GM19023 (cell line): ENCODE data around the gene PPP1R7.
"Not testable (repeated sequence)": the region's sequence is repeated elsewhere in the genome, so short reads cannot be mapped to it uniquely, and the experiment has no call there.

ENCODE experiments used
- ATAC-seq: cut with Tn5 transposase; IDR thresholded peaks from one replicate; pipeline ENCODE4 v1.9.1; 2021; ENCODE audit warnings: mild to moderate bottlenecking, moderate library complexity; ENCODE audit not compliant: unreplicated experiment

PPP1R7 gene

DNA sequence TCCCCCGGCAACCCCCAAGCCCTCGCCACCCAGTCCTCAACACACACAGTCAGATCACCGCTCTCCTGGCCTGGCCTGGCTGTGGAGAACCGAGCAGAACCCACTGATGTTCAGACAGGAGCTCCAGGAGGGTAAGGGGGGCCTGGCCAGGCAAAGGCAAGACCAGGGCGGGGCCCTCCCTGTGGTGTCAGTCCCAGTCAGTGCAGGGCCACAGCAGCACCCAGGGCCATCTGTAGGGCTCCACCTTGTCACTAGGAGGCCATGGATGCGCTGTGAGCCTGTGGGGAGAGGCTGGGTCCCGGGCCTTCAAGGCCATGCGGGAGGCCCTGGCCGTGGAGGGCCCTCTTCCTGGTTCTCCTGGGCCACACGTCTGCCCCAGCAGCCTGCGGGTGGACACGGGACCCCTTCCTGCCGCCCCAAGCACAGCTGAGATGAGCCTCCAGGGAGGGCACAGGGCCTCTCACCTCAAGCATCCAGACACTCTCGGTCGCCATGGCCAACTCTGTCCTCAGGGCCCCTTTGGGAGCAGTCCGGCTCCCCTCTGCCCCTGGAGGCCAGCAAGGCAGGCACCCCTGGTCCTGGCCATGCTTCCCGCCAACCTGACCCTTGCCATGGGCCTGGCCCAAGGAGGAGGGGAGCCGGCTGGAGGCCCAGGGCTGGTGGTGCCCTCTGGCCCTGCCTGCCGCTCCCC is 40.2 kb downstream of the PPP1R7 start:
- ATAC-seq = no peak

DNA sequence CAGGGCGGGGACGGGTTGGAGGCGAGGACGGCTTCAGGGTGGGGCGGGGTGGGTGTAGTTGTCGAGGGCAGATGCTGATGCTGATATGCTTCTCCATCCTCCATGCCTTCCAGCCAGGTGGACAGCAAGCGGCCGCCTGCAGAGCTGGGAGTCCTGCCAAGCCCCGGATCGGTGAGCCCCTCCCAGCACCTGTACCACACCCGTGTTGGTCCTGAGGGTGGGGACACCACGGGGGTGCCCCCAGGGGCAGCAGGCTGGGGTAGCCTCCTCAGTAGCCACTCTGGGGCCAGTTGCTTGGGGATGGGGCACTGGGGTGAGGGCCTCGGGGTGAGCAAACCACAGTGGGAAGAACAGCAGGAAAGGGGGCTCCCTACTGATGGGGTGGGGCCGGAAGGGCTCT is 40.8 kb downstream of the PPP1R7 start:
- no peak for ATAC-seq

DNA sequence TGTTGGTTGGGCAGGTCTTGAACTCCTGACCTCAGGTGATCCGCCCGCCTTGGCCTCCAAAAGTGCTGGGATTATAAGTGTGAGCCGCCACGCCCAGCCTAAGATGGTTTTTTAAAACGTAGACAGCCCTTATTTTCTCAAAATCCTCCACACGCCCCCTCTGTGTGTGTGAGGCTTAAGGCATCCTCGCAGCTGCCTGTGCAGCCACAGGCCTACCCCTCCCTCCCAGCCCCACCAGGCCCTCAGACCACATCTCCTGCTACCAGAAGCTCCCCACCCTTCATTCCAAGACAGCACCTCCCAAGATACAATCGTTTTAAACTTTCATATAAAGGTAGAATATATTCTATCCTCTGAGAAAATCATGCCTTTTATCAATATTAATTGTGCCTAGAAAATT is 43.0 kb downstream of the PPP1R7 start:
- ATAC-seq = no peak

DNA sequence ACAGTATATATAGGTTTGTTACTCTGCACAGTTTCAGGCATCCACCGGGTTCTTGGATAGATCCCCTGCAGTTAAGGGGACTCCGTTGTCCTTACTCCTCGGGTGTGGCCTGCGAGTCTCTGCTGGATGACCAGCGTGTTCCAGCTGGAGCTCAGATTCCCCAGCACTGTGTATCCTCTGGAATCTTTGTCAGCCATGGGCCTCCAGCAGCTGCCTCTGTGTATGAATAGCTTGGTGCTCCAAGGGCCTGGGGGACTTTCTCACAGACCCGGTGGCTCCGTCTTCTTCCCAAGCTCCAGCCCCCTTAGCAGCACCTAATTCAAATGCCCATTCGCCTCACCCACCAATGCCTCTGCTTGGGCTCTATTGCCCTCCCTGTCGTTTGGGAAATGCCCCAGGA is 44.5 kb downstream of the PPP1R7 start:
- no peak for ATAC-seq

DNA sequence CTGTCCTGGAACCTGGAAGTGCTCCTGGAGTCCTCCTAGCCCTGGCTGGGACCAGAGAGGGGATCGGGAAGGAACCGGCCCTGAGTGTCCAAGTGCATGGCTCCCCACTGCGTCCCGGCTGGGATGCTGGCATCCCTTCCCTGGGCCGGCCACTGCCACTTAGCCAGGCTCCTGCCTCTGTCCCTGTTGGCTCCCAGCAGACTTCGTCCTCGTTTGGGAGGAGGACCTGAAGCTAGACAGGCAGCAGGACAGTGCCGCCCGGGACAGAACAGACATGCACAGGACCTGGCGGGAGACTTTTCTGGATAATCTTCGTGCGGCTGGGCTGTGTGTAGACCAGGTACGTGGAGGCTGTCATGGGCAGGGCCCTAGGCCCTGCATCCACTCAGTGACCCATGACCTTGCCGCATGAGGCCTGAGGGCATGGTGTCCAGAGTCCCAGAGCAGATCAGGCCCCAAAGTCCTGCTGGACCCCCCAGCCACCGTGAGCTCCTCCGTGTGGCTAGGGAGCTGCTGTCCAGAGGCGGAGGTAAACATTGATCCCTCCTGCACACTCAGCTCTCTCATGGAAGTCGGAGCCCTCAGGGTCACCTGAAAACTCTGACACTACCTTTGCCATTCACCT is 45.4 kb downstream of the PPP1R7 start:
- no peak for ATAC-seq

DNA sequence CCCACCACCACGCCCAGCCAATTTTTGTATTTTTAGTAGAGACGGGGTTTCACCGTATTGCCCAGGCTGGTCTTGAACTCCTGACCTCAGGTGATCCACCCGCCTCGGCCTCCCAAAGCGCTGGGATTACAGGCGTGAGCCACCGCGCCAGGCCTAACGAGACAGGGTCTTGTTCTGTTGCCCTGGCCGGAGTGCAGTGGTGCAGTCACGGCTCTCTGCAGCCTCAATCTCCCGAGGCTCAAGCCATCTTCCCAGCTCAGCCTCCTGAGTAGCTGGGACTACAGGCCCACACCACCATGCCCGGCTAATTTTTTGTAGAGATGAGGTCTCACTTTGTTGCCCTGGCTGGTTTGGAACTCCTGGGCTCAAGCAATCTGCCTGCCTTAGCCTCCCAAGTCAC is 47.0 kb downstream of the PPP1R7 start:
- not testable (repeated sequence) for ATAC-seq

DNA sequence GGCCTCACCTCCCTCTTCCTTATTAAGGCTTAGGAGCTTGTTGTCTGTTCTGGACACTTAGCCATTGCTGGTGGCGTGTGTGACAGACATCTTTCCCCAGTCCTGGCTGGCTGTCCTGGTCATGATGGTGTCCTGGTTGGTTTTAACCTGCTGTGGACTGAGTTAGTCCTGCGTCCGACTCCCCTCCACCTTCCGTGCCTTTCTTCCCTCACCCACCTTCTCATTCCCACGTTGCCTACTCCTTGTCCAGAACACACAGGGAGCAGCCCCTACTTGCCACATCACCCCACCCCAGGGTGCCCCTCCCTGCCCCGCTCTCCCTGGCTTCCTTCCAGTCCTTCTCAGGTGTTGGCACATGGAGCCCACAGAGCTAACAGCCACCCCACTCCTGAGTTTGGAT is 47.7 kb downstream of the PPP1R7 start:
- no peak for ATAC-seq

DNA sequence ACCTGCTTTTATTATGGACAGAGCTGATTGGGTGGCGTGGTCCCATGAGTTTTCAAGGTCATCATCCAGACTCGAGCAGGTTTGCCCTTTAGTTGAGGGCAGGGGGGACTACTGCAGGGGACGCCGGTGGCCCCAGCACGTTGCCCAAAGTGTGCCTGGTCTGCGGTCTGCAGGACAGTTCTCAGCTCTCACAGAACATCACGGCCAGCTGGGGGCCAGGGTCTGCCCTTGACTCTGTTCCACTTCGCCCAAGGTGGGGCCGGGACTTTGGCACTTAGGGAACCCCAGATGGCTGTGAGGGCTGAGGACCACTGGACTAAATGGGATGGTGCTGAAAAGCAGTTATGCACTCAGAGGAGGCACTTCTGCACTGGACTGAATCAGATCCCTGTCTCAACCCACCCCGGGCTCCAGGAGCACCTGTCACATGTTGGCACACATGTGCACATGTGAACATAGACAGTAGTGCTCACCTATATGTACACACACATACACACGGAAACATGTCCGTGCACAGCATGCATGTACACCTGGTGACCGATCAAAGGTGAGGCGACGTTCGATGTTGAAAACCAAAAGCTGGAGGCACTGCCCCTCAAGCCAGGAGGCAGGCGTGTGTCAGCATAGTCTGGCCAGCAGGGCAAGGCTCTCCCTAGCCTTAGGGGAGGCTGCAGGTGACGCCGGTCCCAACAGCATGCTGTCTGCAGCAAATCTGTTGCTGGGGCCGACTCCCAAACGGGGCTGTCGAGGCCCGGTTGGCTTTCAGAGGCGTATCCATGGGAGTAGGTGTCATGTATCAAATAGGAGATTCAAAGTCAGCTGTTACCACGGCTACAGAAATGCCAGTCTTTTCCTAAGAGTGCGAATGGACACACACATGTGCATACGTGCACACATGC is 48.4 kb downstream of the PPP1R7 start:
- ATAC-seq = no peak

DNA sequence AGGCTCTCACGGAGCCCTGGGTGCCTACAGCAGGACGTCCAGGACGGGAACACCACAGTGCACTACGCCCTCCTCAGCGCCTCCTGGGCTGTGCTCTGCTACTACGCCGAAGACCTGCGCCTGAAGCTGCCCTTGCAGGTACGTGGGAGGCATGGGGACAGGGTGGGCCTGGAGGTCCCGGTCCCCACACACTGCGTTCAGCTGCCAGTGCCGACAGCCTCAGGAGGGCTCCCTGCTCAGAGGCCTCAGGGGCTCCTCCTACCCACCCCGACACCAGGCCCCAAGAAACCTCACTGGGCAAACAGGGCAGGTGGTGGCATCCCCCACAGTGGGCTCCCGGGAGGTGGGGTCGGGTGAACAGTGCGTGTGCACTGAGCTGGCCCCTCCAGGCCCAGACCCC is 49.0 kb downstream of the PPP1R7 start:
- ATAC-seq = no peak

DNA sequence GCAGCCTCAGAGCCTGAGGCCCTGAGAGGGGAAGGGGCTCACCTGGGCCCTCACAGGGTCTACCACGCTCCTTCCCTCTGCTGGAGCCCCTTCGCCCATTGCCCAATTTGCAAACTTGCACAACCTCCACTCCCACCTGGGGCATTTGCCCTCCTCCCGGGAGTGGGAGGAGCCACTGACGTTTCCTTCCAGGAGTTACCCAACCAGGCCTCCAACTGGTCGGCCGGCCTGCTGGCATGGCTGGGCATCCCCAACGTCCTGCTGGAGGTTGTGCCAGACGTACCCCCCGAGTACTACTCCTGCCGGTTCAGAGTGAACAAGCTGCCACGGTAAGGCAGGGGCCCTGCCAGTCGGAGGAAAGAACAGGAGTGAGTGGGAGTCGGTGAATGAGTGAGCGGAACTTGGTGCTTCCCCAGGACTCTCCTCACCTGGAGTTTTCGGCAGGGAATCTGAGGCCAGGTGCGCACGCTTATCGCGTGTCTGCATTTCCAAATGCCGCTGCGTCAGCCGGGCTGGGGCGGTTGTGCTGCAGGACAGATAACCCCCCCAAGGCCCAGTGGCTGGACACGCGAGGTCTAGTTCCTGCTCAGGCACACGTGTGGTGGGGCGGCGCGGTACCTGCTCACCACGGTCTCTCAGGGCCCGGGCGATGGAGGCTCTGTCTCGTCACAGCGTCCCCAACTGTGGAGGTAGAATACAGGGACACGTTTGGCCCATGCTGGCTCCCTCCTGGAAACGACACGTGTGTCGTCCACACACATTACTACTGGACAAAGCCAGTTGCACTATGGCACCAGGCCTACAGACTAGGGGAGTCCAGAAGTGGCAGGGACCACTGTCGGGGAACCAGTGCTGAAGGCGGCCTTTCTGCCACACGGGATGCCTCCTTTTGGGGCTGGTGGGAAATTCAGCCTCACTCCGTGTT is 49.9 kb downstream of the PPP1R7 start:
- ATAC-seq = no peak

DNA sequence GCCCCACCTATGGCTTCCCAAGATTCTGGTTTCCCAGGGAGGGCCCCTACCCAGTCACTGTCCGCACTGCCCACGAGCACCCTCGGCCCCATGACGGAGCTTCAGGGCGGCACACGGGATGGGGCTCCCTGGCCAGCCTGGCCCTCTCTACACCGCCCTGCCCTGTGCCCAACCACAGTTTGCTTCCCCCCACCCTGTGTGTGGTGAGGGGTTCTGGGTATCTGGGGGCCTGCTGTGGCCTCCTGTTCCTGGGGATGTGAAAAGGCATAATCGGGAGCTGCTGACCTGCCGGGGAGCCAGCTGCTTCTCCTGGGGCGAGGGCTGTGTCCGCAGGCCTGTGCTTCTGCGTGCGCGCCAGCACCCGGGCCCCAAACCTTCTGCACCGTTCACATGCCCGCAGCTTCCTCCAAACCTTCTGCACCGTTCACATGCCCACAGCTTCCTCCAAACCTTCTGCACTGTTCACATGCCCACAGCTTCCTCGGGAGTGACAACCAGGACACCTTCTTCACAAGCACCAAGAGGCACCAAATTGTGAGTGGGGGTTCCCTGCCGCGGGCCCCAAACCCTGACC is 50.6 kb downstream of the PPP1R7 start:
- ATAC-seq = no peak

DNA sequence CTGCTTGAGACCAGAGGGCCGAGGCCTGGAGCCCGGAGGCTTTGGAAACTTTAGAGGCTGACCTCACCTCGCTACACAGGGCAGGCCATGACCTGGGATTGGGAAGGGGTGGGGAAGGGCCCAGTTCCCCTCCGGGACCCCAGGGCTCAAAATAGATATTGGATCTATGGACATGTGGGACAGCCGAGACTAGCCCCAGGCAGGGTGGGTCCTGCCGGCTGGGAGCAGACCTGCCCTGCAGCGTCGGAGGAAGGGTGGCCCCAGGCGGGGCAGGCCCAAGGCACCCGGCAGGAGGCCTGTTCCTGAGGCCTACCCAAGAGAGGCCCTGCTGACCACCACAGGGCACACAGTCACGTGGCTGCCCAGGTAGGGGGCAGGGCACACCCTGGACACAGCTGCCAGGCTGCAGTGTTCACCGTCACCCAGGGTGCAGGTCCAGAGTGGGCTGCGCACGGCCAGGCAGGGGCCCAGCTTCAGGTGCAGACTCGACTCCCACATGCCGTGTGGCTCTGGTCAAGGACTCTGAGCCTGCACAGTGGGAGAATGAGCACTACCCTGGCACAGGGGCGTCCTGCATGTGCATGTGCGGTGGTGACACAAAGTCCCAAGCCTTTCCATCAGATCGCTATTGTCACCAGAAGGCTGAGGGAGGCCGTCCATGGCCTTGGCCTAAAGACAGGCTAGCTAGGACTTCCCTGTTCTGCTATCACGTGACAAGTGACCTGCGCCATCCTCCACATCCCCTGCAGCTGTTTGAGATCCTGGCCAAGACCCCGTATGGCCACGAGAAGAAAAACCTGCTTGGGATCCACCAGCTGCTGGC is 51.4 kb downstream of the PPP1R7 start:
- no peak for ATAC-seq

DNA sequence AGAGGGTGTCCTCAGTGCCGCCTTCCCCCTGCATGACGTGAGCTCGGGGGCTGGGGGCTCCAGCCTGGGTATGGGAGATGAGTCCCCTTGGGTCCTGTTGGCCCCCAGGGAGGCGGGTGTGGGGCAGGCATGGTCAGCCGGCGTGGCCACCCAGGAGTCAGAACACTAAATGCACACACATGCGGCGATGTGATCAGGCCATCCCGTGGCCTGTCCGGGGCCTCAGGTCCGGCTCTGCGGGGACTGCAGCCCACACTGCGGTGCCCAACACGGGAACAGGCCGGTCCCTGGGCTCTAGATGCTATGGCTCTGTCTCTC is 52.0 kb downstream of the PPP1R7 start:
- ATAC-seq = no peak

DNA sequence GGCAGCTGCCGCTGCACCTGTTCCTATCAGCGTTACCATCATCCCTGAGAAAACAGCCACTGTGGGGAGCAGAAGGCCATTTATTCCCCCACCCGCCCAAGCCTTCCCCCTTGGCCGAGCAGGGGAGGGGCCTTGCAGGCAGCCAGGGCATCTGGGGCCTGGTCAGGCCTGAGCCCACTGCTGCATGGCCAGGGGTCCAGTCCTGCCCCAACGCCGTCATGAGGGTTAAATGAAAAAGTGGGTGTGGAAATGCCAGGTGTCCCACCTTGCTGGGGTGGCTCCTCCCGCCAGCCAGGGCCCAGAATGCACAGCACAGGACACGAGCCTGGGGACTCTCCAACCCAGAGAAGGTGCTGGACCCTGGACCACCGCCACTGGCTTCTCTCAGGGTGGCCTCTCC is 52.4 kb downstream of the PPP1R7 start:
- no peak for ATAC-seq

DNA sequence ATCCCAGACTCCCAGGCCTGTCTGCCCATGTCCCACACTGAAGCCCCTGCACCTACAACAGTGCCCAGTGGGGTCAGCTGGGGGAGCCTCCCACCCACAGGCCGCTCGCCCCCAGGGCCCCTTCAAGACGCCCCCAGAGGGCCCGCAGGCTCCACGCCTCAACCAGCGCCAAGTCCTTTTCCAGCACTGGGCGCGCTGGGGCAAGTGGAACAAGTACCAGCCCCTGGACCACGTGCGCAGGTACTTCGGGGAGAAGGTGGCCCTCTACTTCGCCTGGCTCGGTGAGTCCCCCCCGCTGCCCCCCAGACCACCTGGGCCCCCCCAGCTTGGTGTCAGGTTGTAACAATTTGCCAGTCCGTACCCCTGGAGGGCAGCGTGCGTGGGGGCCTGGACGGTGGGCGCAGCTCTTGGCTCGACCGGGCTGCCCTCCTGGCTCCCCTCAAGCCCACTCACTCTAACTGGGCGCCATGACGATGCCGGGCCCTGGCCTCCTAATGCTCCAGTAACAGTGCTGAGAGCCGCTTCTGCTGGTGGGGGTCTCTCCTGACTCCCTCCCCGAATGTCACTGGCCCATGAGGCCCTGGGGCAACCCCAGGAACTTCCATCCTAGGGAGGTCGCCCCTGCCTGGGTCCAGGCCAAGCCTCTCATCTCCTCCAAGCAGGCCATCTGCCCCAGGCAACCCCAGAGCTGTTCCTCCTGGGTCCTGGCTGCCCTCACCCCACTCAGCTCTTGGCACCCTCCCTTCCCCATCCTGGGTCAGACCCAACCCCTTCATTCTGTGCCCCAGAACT is 53.1 kb downstream of the PPP1R7 start:
- ATAC-seq = no peak

DNA sequence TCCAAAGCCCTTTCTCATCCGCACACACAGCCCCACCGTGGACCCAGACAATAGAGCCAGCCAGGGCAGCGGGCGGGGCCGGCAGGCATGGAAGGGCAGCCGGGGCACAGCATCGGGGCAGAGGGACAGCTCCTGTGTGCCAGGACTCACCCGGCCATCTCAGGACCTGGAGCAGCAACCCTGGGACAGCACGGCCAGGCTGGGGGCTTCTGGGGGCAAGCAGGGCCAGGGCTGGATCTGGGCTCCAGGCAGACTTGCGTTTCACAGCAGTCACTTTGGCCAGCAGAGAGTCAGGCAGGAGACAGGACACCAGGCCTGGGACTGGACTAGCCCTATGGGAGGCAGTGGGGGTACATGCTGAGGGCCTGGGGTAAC is 53.7 kb downstream of the PPP1R7 start:
- no peak for ATAC-seq

DNA sequence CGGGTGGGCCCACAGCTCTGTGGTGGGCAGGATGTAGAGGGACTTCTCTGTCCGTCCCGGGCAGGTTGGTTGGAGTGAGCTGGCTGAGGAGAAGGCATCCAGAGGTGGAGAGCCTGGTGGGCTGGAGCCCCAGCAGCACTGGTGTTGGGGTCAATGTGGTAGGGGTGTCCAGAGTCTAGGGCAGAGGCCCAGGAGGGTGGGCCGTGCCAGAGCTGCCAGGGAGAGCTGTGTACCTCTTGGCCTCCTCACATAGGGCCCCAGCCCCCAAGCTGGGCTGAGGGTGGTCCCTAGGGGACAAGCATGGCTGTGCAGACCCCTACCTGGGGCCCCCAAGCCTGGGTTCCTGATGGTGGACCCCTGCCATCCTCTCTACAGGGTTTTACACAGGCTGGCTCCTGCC is 54.2 kb downstream of the PPP1R7 start:
- no peak for ATAC-seq

DNA sequence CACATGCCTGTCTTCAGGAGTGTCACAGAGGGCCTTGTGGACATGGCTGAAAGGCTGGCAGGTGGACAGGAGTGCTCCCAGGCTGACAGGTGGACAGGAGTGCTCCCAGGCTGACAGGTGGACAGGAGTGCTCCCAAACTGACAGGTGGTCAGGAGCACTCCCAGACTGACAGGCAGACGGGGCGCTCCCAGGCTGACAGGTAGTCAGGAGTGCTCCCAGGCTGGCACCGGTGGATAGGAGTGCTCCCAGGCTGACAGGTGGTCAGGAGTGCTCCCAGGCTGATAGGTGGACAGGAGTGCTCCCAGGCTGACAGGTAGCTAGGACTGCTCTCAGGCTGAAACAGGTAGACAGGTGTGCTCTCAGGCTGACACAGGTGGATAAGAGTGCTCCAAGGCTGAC is 54.8 kb downstream of the PPP1R7 start:
- no peak for ATAC-seq

DNA sequence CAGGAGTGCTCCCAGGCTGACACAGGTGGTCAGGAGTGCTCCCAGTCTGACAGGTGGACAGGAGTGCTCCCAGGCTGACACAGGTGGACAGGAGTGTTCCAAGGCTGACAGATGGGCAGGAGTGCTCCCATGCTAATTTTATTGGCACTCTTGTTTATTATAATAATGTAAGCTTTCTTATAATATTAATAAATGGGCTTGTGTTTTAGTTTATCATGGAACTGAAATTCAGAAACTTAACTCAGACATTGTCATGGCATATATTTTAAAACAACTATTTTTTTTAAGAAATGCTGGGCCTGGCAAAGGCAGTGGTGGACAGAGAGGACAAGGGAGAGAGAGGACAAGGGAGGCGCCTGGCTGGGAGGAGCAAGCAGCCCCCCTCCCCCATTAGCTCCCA is 56.9 kb downstream of the PPP1R7 start:
- no peak for ATAC-seq
